Astrocyte of the cerebellum (primary cell): ENCODE measurements around the gene RAD51B.

Experiments used
- DNase-seq: peaks from one replicate; pipeline ENCODE4 v3.0.0-alpha.2; 2011; ENCODE audit warnings: low read depth
- H3K4me3 ChIP-seq: 2 replicates; pipeline ENCODE4 v1.5.1; 2011; ENCODE audit warnings: mild to moderate bottlenecking, low read depth, low read length, moderate library complexity
- CTCF ChIP-seq: IDR thresholded peaks from 2 replicates; pipeline ENCODE4 v1.5.1; 2012; ENCODE audit warnings: low read length, low read depth, moderate library complexity, mild to moderate bottlenecking; ENCODE audit errors: missing control alignments
- in situ Hi-C: cut with HindIII; loops from 2 replicates; pipeline ENCODE4 v1.10.0; 2017; ENCODE audit warnings: low sequenced_read_pairs

RAD51B gene

GRCh38 chr14:68548194-68549076 lies 728.9 kb downstream of the RAD51B start:
- in situ Hi-C loops = no loop called here
- TF ChIP-seq CTCF = no peak
- no peak overlapping the region for H3K4me3 ChIP-seq
- peak; percentile 94 for DNase-seq

GRCh38 chr14:68550338-68550715 lies 730.7 kb downstream of the RAD51B start:
- H3K4me3 ChIP-seq = no peak overlapping the region
- in situ Hi-C loops = no loop called here
- DNase-seq = no peak
- TF ChIP-seq CTCF = no peak

GRCh38 chr14:68551045-68551683 lies 731.6 kb downstream of the RAD51B start:
- in situ Hi-C loops = no loop called here
- TF ChIP-seq CTCF = no peak
- no peak for DNase-seq
- H3K4me3 ChIP-seq = no peak overlapping the region

GRCh38 chr14:68552075-68552474 lies 732.5 kb downstream of the RAD51B start:
- no peak overlapping the region for H3K4me3 ChIP-seq
- TF ChIP-seq CTCF = no peak
- DNase-seq = no peak
- in situ Hi-C loops = no loop called here

GRCh38 chr14:68552602-68553001 lies 733.0 kb downstream of the RAD51B start:
- no peak for TF ChIP-seq CTCF
- no peak overlapping the region for H3K4me3 ChIP-seq
- DNase-seq = peak; percentile 72

GRCh38 chr14:68553311-68553710 lies 733.7 kb downstream of the RAD51B start:
- H3K4me3 ChIP-seq = no peak overlapping the region
- in situ Hi-C loops = no loop called here
- TF ChIP-seq CTCF = no peak
- DNase-seq = no peak

More at GRCh38 chr14:68552602-68553001, 733.0 kb downstream of the RAD51B start:
- in situ Hi-C loops = no loop called here
